Endothelial cell of umbilical vein (primary cell): ENCODE data around the gene PLN. TPM values are rescaled to one million over a fixed set of nuclear protein-coding genes. Genes with fewer than 3 reads are reported as not detected.

Experiments
- BruUV-seq: library from RNA; stranded (reverse); fragments of 400-500 nt; replicated peaks from 2 replicates; lab custom pipeline; 2021; lab: Mats Ljungman, UMichigan
- CTCF ChIA-PET: fragments of 300-600, 350-600 bp; sonication (Branson Sonifier 250); formaldehyde crosslinking; loops from one replicate; lab custom pipeline; 2021; ENCODE audit warnings: antibody characterized with exemption, inconsistent platforms; lab: Charles Lee
- POLR2A ChIA-PET: fragments of 300-600, 350-600 bp; sonication (Branson Sonifier 250); formaldehyde crosslinking; loops from one replicate; lab custom pipeline; 2021; ENCODE audit warnings: antibody characterized with exemption, inconsistent platforms; lab: Charles Lee
- DNase-seq: peaks from one replicate; pipeline ENCODE4 v3.0.0-alpha.2; 2011; ENCODE audit warnings: low read depth, low spot score
- FAIRE-seq: peaks from 2 replicates; lab custom pipeline; 2011; peaks lifted over from hg19 to GRCh38; lab: Jason Lieb, UNC
- H2AFZ ChIP-seq: 2 replicates; pipeline ENCODE4 v1.6.0; 2012; ENCODE audit warnings: low read depth, low read length, control low read depth, inconsistent platforms
- H3K27ac ChIP-seq: 2 replicates; pipeline ENCODE4 v1.5.1; 2011; ENCODE audit warnings: low read depth, mild to moderate bottlenecking, control low read depth, low read length, moderate library complexity; ENCODE audit not compliant: insufficient read depth
- H3K27me3 ChIP-seq, 2 experiments: 2 replicates each; pipeline versions ENCODE4 v1.6.0 to v1.6.1; 2011; ENCODE audit warnings: low read length in 2 of 2, mixed read lengths in 1 of 2; ENCODE audit not compliant: control insufficient read depth in 2 of 2, insufficient read depth in 2 of 2
- H3K36me3 ChIP-seq, 2 experiments: 2 replicates in 1 of 2; 3 replicates in 1 of 2; pipeline ENCODE4 v1.5.1; 2011; ENCODE audit warnings: low read length in 2 of 2, mild to moderate bottlenecking in 1 of 2, moderate library complexity in 1 of 2; ENCODE audit not compliant: control insufficient read depth in 2 of 2, insufficient read depth in 2 of 2; ENCODE audit errors: extremely low read depth in 1 of 2
- H3K4me1 ChIP-seq: 3 replicates; pipeline ENCODE4 v1.5.1; 2011; ENCODE audit warnings: mild to moderate bottlenecking, low read length; ENCODE audit not compliant: control insufficient read depth, insufficient read depth; ENCODE audit errors: extremely low read depth
- H3K4me2 ChIP-seq: 2 replicates; pipeline ENCODE4 v1.6.1; 2011; ENCODE audit warnings: low read length, control low read depth, mixed read lengths; ENCODE audit not compliant: insufficient read depth
- H3K4me3 ChIP-seq, 3 experiments: fragments of 200-600 bp in 1 of 3; sonication (generic), shearing (Covaris generic) in 1 of 3; replicated peaks in 1 of 3; 2 replicates each; pipeline ENCODE4 v1.5.1; 2011 to 2016; ENCODE audit warnings: control low read depth in 3 of 3, low read length in 3 of 3, mild to moderate bottlenecking in 2 of 3, inconsistent platforms in 1 of 3, low read depth in 1 of 3, moderate library complexity in 1 of 3; ENCODE audit not compliant: insufficient read depth in 1 of 3
- H3K79me2 ChIP-seq: 2 replicates; pipeline ENCODE4 v1.6.0; 2012; ENCODE audit warnings: low read length, inconsistent platforms; ENCODE audit not compliant: control insufficient read depth, insufficient read depth
- H3K9ac ChIP-seq: replicated peaks from 2 replicates; pipeline ENCODE3; 2011; ENCODE audit warnings: low read length, control low read depth; ENCODE audit not compliant: insufficient read depth; ENCODE audit errors: extremely low read depth
- H3K9me1 ChIP-seq: replicated peaks from 3 replicates; pipeline ENCODE4 v1.6.0; 2011; ENCODE audit warnings: mild to moderate bottlenecking, low read length; ENCODE audit not compliant: control insufficient read depth, insufficient read depth; ENCODE audit errors: extremely low read depth
- H3K9me3 ChIP-seq: replicated peaks from 2 replicates; pipeline ENCODE4 v1.5.1; 2012; ENCODE audit warnings: low read length, inconsistent platforms; ENCODE audit not compliant: control insufficient read depth, insufficient read depth
- H4K20me1 ChIP-seq: replicated peaks from 2 replicates; pipeline ENCODE3; 2011; ENCODE audit warnings: mild to moderate bottlenecking, low read length; ENCODE audit not compliant: control insufficient read depth, insufficient read depth; ENCODE audit errors: extremely low read depth
- EZH2 ChIP-seq: IDR thresholded peaks from 2 replicates; pipeline ENCODE4 v1.6.1; 2012; ENCODE audit warnings: borderline replicate concordance, low read depth, mild to moderate bottlenecking, moderate library complexity, low read length, inconsistent platforms; ENCODE audit not compliant: severe bottlenecking
- FOS ChIP-seq: IDR thresholded peaks from 2 replicates; pipeline ENCODE4 v1.6.1; 2011; ENCODE audit warnings: mild to moderate bottlenecking, low read length, moderate library complexity, borderline replicate concordance; ENCODE audit not compliant: insufficient read depth
- GATA2 ChIP-seq: IDR thresholded peaks from 2 replicates; pipeline ENCODE4 v1.7.0; 2011; ENCODE audit warnings: low read depth, mild to moderate bottlenecking, moderate library complexity, mixed read lengths, low read length; ENCODE audit not compliant: insufficient read length, insufficient read depth
- JUN ChIP-seq: IDR thresholded peaks from 2 replicates; pipeline ENCODE4 v1.6.1; 2011; ENCODE audit warnings: borderline replicate concordance, low read depth; ENCODE audit not compliant: insufficient read length, insufficient read depth
- MAX ChIP-seq: IDR thresholded peaks from 2 replicates; pipeline ENCODE4 v1.6.1; 2011; ENCODE audit not compliant: insufficient read depth, insufficient read length
- MYC ChIP-seq: IDR thresholded peaks from one replicate; pipeline ENCODE4 v1.6.1; 2011; ENCODE audit warnings: mild to moderate bottlenecking, low read depth, low read length
- POLR2A ChIP-seq: IDR thresholded peaks from 2 replicates; pipeline ENCODE4 v1.6.1; 2012; ENCODE audit warnings: low read depth, mild to moderate bottlenecking, control low read depth, low read length
- POLR2AphosphoS5 ChIP-seq: IDR thresholded peaks from 2 replicates; pipeline ENCODE4 v1.6.1; 2012; ENCODE audit warnings: low read depth, mild to moderate bottlenecking, control low read depth, low read length, moderate library complexity; ENCODE audit not compliant: insufficient read depth
- dilution Hi-C: fragments of 300-500 bp; cut with MboI; formaldehyde crosslinking; loops from one replicate; pipeline ENCODE4 v1.15.0; 2019; ENCODE audit warnings: low sequenced_read_pairs; ENCODE audit not compliant: extremely low pct_ligation_motif_present
- intact Hi-C: fragments of 100-400 bp; cut with micrococcal nuclease; formaldehyde crosslinking; loops from one replicate; pipeline ENCODE4 v1.10.0; 2022
- polyA plus RNA-seq, 4 experiments: library from polyadenylated mRNA; depleted of rRNA in 3 of 4; stranded (reverse) in 3 of 4; unstranded in 1 of 4; fragments of >200 nt; gene quantifications; 2 replicates each; pipeline versions ENCODE4 v1.2.1 to v1.2.3, GENCODE V29; 2011 to 2012; ENCODE audit warnings: missing spikeins in 1 of 4
- total RNA-seq: library from RNA; stranded (reverse); gene quantifications from 2 replicates; pipeline ENCODE4 v1.2.3, GENCODE V29; 2021
- TF ChIP-seq, protein P1 (sequence below), 2 donors: IDR thresholded peaks; 1 replicate in 1 of 2; 2 replicates in 1 of 2; pipeline ENCODE4 v1.5.1; 2011; ENCODE audit warnings: low read length in 2 of 2, mild to moderate bottlenecking in 2 of 2, moderate library complexity in 2 of 2, control low read depth in 1 of 2, inconsistent platforms in 1 of 2, low read depth in 1 of 2; ENCODE audit not compliant: insufficient read depth in 1 of 2; ENCODE audit errors: extremely low read depth in 1 of 2

Gene PLN
- total and polyA plus RNA-seq, 2 donors (not counting 3 experiments of a cell fraction or from before 2014, with no cell fraction given), result not detected

DNA sequence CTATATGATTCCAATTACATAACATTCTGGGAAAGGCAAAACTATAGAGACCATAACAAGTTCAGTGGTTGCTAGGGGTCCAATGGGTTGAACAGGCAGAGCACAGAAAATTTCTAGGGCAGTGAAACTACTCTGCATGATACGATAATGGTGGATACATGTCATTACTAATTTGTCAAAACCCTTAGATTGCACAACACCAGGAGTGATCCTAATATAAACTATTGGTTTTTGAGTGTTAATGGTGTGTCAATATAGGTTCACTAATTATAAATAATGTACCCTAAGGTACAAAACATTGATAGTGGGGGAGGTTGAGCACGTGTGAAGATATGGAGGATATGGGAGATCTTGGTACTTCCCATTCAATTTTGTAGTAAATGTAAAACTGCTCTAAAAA, 42.4 kb upstream of the PLN start:
- TF ChIP-seq MAX (no peak), POLR2A (no peak), JUN (no peak), EZH2 (no peak), GATA2 (no peak), POLR2AphosphoS5 (no peak), FOS (no peak), MYC (no peak)
- TF ChIP-seq, protein P1, sequence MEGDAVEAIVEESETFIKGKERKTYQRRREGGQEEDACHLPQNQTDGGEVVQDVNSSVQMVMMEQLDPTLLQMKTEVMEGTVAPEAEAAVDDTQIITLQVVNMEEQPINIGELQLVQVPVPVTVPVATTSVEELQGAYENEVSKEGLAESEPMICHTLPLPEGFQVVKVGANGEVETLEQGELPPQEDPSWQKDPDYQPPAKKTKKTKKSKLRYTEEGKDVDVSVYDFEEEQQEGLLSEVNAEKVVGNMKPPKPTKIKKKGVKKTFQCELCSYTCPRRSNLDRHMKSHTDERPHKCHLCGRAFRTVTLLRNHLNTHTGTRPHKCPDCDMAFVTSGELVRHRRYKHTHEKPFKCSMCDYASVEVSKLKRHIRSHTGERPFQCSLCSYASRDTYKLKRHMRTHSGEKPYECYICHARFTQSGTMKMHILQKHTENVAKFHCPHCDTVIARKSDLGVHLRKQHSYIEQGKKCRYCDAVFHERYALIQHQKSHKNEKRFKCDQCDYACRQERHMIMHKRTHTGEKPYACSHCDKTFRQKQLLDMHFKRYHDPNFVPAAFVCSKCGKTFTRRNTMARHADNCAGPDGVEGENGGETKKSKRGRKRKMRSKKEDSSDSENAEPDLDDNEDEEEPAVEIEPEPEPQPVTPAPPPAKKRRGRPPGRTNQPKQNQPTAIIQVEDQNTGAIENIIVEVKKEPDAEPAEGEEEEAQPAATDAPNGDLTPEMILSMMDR (IDR thresholded peaks at IDR 0.05; ENCODE audit: extremely low read depth in 1 of 2, insufficient read depth in 1 of 2, low read depth in 1 of 2, low read length in 2 of 2), result no peak
- H3K36me3 ChIP-seq, result no peaks in the 10 kb centered on the region
- ChIA-PET CTCF (no interaction called here), POLR2A (no interaction called here)
- peaks cover 3% of the 10 kb centered on the region for H4K20me1 ChIP-seq
- no peaks in the 10 kb centered on the region for H3K4me1 ChIP-seq
- no peak for DNase-seq
- BruUV-seq, result no TSS peak
- H3K27me3 ChIP-seq, result no peaks in the 10 kb centered on the region
- H3K4me2 ChIP-seq, result no peak overlapping the region
- H3K9ac ChIP-seq, result no peak overlapping the region
- H3K9me3 ChIP-seq, result no peaks in the 10 kb centered on the region
- intact Hi-C loops (no loop called here), dilution Hi-C loops (no loop called here)
- no peaks in the 10 kb centered on the region for H3K79me2 ChIP-seq
- no peak overlapping the region for H2AFZ ChIP-seq
- FAIRE-seq, result no peak
- no peak overlapping the region for H3K4me3 ChIP-seq
- no peak overlapping the region for H3K27ac ChIP-seq
- H3K9me1 ChIP-seq, result no peaks in the 10 kb centered on the region
